ENCODE data around the gene KCNIP2. TPM values are rescaled to one million over a fixed set of nuclear protein-coding genes. Genes with fewer than 3 reads are reported as not detected.

Gene KCNIP2
- total RNA-seq, 2 experiments from 2014 or later: 4.3 to 7.3 TPM

DNA sequence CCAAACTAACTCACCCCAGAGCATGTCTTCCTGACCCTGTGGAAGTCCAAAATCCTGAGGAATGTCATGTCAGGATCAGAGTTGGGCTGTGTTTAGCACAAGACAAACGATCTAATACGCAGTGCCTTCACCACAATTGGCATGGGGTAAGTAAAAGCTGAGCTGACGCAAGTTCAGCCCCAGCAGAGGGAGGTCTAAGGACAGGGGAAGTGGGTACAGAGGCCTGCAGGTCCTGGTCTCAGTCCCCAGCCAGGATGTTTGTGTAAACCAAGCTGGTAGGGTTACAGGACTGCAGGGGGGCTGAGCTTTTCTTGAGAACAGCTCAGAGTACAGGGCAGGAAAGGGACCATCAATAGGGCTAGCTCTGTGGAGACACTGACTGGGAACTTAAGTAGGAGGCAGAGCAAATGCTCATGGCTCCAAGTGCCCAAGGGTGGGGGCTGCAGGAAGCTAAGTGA lies 5.3 kb upstream of the KCNIP2 start:
- Histone ChIP-seq H3K79me2 (ENCODE audit: insufficient read depth, low read depth, low read length) (no peaks in the 10 kb centered on the region), H2AFZ (ENCODE audit: low read length) (no peak overlapping the region), H4K20me1 (ENCODE audit: insufficient read depth, low read length) (no peaks in the 10 kb centered on the region), H3K4me3 (ENCODE audit: low read depth, low read length, poor library complexity, severe bottlenecking) (no peak overlapping the region), H3K4me1 (ENCODE audit: insufficient read depth, low read length, poor library complexity, severe bottlenecking) (peaks cover 3% of the 10 kb centered on the region), H3K4me2 (ENCODE audit: low read length) (no peak overlapping the region), H3K27ac (ENCODE audit: low read depth, low read length, poor library complexity, severe bottlenecking) (no peak overlapping the region), H3K36me3 (ENCODE audit: insufficient read depth, low read length) (no peaks in the 10 kb centered on the region), H3K9me3 (ENCODE audit: low read length) (no peaks in the 10 kb centered on the region), H3K9me2 (ENCODE audit: insufficient read depth, low read length) (no peaks in the 10 kb centered on the region)
- intact Hi-C loops (cut with micrococcal nuclease; ENCODE audit: unreplicated experiment): no loop called here
- no peak for DNase-seq (ENCODE audit: low spot score)
- CTCF ChIA-PET (ENCODE audit: unreplicated experiment): no interaction called here
- BruUV-seq (replicated peaks): no TSS peak
- POLR2A ChIA-PET: interaction anchor here (0.6 kb wide), 1 partner anchor 159 kb away, joined by 5 read pairs; no protein-coding TSS in a partner anchor
- TF ChIP-seq, protein P1, sequence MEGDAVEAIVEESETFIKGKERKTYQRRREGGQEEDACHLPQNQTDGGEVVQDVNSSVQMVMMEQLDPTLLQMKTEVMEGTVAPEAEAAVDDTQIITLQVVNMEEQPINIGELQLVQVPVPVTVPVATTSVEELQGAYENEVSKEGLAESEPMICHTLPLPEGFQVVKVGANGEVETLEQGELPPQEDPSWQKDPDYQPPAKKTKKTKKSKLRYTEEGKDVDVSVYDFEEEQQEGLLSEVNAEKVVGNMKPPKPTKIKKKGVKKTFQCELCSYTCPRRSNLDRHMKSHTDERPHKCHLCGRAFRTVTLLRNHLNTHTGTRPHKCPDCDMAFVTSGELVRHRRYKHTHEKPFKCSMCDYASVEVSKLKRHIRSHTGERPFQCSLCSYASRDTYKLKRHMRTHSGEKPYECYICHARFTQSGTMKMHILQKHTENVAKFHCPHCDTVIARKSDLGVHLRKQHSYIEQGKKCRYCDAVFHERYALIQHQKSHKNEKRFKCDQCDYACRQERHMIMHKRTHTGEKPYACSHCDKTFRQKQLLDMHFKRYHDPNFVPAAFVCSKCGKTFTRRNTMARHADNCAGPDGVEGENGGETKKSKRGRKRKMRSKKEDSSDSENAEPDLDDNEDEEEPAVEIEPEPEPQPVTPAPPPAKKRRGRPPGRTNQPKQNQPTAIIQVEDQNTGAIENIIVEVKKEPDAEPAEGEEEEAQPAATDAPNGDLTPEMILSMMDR (conservative IDR thresholded peaks at IDR 0.05; ENCODE audit: low read length): no peak
- no peak for TF ChIP-seq EZH2phosphoT487 (IDR thresholded peaks at IDR 0.05; ENCODE audit: borderline replicate concordance, low read depth, low read length)

DNA sequence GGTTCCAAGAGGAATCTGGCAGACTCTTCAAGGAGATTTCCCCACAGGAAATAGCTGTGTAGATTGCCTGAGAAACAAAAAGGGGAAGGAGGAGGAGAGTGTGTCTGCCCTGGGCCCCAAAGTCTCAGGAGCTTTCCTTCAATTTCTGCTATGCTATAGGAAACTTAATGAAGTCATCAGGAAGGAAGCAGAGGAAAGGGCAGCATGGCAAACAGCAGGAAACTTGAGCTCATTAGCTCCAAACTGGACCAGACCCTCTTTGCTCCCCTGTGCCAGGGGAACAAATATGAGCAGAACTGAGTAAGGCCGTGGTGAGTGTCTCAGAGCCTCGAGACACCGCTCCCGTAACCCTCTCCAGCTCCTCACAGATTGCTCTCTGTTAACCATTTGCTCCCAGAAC lies 4.8 kb upstream of the KCNIP2 start:
- ChIA-PET POLR2A (interaction anchor here (0.6 kb wide), 1 partner anchor 160 kb away, joined by 5 read pairs; no protein-coding TSS in a partner anchor), CTCF (ENCODE audit: unreplicated experiment) (interaction anchor here (0.9 kb wide), 1 partner anchor 165 kb away, joined by 3 read pairs; no protein-coding TSS in a partner anchor)
- intact Hi-C loops (cut with micrococcal nuclease; ENCODE audit: unreplicated experiment): no loop called here
- Histone ChIP-seq H3K36me3 (ENCODE audit: insufficient read depth, low read length) (no peaks in the 10 kb centered on the region), H3K4me2 (ENCODE audit: low read length) (no peak overlapping the region), H4K20me1 (ENCODE audit: insufficient read depth, low read length) (no peaks in the 10 kb centered on the region), H3K4me1 (ENCODE audit: insufficient read depth, low read length, poor library complexity, severe bottlenecking) (peaks cover 4% of the 10 kb centered on the region), H2AFZ (ENCODE audit: low read length) (no peak overlapping the region), H3K9me3 (ENCODE audit: low read length) (no peaks in the 10 kb centered on the region), H3K9me2 (ENCODE audit: insufficient read depth, low read length) (no peaks in the 10 kb centered on the region), H3K4me3 (ENCODE audit: low read depth, low read length, poor library complexity, severe bottlenecking) (no peak overlapping the region), H3K79me2 (ENCODE audit: insufficient read depth, low read depth, low read length) (no peaks in the 10 kb centered on the region), H3K27ac (ENCODE audit: low read depth, low read length, poor library complexity, severe bottlenecking) (no peak overlapping the region)
- BruUV-seq (replicated peaks): no TSS peak
- no peak for TF ChIP-seq EZH2phosphoT487 (IDR thresholded peaks at IDR 0.05; ENCODE audit: borderline replicate concordance, low read depth, low read length)
- TF ChIP-seq, protein P1 (conservative IDR thresholded peaks at IDR 0.05; ENCODE audit: low read length): no peak
- no peak for DNase-seq (ENCODE audit: low spot score)

DNA sequence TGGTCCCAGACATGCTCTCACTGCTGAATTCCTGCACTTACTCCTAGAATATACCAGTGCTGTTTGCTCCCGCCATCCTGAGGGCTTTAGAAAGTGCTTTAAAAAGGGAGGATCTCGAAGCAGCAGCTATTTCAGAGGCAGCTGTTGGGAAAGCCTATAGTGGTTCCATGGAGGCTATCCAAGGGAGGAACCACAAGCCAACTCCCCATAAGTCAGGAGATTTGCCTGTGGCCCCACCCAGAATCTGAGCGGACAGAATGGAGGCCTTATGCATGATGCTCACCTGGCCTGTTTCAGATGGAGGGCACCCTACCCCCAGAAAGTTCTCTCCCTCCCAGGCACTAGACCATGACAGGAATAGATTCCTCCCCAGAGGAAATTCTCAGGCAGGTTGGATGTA lies 2.3 kb upstream of the KCNIP2 start:
- intact Hi-C loops (cut with micrococcal nuclease; ENCODE audit: unreplicated experiment): no loop called here
- Histone ChIP-seq H3K79me2 (ENCODE audit: insufficient read depth, low read depth, low read length) (no peaks in the 10 kb centered on the region), H3K27ac (ENCODE audit: low read depth, low read length, poor library complexity, severe bottlenecking) (no peak overlapping the region), H3K4me2 (ENCODE audit: low read length) (no peak overlapping the region), H3K4me1 (ENCODE audit: insufficient read depth, low read length, poor library complexity, severe bottlenecking) (peaks cover 4% of the 10 kb centered on the region), H3K9me3 (ENCODE audit: low read length) (no peaks in the 10 kb centered on the region), H2AFZ (ENCODE audit: low read length) (no peak overlapping the region), H3K9me2 (ENCODE audit: insufficient read depth, low read length) (no peaks in the 10 kb centered on the region), H3K36me3 (ENCODE audit: insufficient read depth, low read length) (no peaks in the 10 kb centered on the region), H3K4me3 (ENCODE audit: low read depth, low read length, poor library complexity, severe bottlenecking) (no peak overlapping the region), H4K20me1 (ENCODE audit: insufficient read depth, low read length) (no peaks in the 10 kb centered on the region)
- TF ChIP-seq, protein P1 (conservative IDR thresholded peaks at IDR 0.05; ENCODE audit: low read length): no peak
- TF ChIP-seq EZH2phosphoT487 (IDR thresholded peaks at IDR 0.05; ENCODE audit: borderline replicate concordance, low read depth, low read length): no peak
- no TSS peak for BruUV-seq (replicated peaks)
- no peak for DNase-seq (ENCODE audit: low spot score)
- ChIA-PET CTCF (ENCODE audit: unreplicated experiment) (no interaction called here), POLR2A (no interaction called here)
